ENCODE measurements around the gene ISL2.

The ISL2 gene

GRCh38 chr15:76328106-76328696, 8.4 kb upstream of the ISL2 start:
- no peak for DNase-seq

DNA sequence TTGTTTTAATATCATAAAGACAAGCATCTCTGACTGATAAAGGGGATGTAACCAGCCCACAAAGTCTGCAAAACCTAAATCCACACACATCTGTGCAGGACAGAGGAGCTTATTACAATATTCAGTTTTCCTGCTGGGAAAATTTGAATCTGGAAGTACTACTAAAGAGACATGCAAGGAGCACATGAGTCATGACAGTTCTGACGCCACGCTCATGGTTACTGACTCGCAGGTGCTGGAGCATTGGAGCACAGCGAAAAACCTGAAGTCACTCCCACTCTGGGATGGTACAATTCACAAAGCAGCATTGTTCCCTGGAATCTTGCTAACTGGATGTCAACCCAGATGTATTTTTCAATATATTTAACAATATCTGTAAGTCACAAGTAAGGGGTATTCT, 7.6 kb upstream of the ISL2 start:
- DNase-seq: no peak

DNA sequence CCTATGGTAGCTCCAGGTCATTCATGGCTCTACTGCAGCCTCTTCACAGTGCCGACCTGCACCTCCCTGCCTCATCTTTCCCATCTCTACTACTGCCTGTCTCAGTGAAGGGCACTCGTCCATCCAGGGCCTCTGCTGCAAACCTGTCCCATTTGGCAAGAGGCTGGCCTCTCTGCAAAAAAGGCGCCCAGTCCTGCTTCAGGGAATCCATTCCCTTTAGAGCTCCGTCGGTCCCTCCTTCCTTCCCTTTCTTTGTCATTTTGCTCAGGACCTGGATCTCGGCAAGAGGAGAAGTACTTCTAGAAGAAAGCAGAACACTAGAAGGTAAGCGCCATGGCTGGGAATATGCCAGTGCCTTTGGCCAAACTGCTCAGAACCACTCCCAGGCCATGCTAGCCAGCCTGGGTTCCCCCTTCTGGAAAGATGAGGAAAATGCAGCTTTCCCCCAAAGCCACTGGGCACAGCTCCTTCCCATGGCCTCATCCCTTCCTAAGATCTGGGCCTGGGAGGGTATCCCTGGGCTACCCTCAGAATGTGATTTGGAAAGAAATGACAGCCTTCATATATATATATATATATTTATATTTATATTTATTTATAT, 6.4 kb upstream of the ISL2 start:
- no peak for DNase-seq

DNA sequence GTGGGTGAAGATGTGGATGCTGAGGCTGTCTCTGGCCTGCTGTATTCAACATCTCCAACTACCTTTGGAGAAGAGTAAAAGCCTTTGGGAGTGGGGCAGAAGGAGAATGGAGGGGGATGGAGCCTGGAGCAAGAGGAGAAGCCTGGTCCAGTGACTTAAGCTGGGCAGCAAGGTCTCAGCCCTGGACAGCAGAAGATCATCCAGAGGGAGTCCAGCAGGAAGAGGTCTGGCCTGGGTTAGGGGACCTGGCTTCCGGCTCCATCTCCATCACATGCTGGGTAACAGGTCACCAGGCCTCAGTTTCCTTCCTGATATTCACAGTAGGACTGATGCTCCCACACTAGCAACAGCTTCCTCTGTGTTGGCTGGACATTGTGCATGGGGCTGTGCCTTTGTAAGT, 3.8 kb upstream of the ISL2 start:
- DNase-seq: no peak

GRCh38 chr15:76333309-76333708, 3.3 kb upstream of the ISL2 start:
- no peak for DNase-seq

- DNase-seq: no peak
Observed at GRCh38 chr15:76333720-76334437, 2.7 kb upstream of the ISL2 start.

DNA sequence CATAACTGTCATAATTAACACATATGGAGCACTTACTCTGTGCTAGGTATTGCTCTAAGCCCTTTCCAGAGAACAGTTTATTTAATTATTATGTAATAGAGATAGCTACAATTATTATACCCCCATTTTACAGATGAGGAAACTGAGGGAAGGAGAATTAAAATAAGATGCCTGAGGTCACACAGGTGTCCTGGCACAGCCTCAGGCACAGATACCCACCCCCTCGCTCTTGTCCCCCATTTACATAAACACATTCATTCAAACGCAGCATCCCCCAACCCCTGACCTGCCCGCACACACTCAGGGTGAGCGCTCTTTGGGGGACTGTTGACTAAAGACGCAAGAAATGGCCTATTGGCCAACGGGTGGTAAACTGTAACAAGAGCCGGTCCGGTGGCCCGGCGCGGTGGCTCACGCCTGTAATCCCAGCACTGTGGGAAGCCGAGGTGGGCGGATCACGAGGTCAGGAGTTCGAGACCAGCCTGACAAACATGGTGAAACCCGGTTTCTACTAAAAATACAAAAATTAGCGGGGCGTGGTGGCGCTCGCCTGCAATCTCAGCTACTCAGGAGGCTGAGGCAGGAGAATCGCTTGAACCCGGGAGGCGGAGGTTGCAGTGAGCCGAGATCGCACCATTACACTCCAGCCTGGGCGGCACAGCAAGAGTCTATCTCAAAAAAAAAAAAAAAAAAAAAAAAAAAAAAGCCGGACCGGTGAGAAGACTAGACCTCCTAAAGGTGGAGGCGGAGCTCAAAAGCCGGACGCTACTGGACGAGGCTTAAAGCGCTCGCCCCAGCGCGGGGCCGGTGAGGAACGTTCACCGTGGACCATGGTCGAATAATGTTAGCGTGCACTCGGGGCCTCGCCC, 1.9 kb upstream of the ISL2 start:
- no peak for DNase-seq

GRCh38 chr15:76335307-76336253, 993 bp upstream of the ISL2 start:
- DNase-seq: no peak

DNA sequence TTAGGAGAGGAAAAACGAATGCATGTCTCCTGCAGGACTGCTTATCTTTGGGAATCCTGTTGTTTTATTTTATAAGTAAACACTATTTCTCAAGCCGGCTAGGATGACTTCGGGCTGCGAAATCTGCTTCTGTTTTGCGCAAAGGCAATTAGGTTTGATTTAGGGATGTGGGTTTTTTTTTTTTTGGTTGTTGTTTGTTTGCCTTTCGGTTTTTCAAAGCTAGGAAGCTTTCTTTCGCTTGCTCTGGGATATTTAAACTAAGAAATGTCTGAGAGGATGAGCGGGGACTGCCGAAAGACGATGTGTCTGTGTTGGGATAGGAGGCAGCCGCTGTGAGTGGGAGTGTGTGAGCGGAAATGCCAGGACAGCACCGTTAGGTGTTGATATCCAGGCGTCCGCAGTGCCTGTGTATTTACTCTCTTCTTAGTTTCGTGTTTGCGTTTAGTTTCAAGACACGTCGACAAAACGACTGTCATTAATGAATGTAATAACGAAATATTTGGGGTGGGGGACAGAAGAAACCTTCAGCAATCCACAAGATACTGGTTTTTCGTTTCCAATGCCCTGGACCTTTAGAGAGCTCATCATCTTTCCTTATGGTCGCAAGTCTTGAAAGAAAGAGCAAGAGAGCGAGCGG, 604 bp downstream of the ISL2 start:
- DNase-seq: no peak

GRCh38 chr15:76337696-76338485, 1.3 kb downstream of the ISL2 start:
- no peak for DNase-seq

DNA sequence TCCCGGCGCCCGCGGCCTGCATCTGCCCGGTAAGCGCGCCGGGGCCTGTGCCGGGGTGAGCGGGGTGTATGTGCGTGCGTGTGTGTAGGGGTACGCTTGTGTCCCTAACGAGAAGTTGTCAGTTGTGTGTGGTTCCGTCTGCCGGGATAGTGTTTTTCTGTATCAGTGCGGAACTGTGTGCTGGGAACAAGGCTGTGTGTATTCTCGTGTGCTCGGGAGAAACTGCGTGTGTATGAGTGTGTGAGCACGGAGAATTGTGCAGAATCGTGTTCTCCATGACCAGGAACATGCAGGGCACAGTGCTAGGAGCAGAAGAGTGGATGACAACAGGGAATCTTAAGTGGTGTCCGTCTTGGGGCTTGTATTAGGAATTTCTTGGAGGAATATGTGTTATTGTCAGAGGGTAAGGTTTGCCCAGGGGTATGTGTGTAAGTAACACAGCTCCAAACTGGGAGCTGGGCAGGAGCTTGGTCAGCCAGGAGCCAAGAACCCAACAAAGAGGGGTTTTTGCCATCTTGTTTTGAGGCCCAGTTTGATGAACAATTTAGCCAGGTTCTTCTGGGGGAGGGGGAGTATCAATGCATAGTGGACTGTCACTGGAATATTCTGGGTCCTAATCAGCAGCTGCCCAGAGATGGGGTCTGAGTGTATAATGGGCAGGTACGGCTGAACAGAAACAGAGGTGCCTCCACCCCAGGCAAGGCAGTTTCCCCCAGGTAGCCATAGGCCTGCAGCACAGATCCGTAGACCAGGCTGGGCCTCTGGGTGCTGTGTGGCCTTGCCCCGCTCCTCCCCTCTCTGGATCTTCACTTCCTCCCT, 2.1 kb downstream of the ISL2 start:
- DNase-seq: no peak

GRCh38 chr15:76339305-76340197, 3.0 kb downstream of the ISL2 start:
- no peak for DNase-seq

GRCh38 chr15:76340198-76340802, 3.7 kb downstream of the ISL2 start:
- DNase-seq: no peak

- DNase-seq: no peak
Observed at GRCh38 chr15:76340803-76341365, 4.3 kb downstream of the ISL2 start.

GRCh38 chr15:76341366-76342057, 4.9 kb downstream of the ISL2 start:
- no peak for DNase-seq

DNA sequence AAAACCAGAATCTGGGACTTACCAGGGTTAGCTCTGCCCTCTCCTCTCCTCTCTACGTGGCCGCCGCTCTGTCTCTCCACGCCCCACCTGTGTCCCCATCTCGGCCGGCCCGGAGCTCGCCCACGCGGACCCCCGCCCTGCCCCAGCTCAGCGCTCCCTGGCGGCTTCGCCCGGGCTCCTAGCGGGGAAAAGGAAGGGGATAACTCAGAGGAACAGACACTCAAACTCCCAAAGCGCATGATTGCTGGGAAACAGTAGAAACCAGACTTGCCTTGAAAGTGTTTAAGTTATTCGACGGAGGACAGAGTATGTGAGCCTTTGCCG, 5.4 kb downstream of the ISL2 start:
- no peak for DNase-seq

DNA sequence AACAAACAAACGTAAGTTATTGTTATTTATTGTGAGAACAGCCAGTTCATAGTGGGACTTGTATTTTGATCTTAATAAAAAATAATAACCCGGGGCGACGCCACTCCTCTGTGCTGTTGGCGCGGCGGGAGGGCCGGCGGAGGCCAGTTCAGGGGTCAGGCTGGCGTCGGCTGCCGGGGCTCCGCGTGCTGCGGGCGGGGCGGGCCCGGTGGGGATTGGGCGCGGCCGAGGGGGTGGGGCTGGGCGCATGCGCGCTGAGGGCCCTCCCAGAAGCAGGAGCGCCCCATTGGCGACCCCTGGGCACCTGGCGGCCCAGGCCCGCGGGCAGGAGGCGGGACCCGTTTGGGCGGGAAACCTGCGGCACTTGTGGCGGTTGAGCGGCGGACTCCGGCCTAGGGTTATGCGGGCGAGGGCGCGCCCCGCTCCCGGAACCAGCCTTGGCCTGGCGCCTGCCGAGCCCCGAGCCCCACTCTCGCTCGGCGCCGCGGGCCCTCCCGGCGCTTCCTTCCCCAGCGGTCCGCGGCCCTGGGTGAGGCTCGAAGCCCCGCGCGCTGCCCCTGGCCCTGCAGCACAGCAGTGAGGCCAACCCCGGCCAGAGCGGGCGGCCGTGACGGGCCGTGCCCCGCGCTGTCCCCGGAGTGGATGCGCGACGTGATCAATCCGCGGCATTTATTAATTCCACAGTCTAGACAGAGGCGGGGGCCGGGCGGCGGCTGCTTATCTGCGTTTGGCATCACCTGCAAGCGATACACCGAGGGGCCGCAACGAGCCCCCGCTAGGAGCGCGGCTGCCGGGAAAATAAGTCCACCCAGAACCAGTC, 6.0 kb downstream of the ISL2 start:
- DNase-seq: no peak
